HG03432 (cell line): ENCODE data around the gene SLU7.

ENCODE experiments used
- ATAC-seq: cut with Tn5 transposase; IDR thresholded peaks from one replicate; pipeline ENCODE4 v1.9.1; 2021; ENCODE audit warnings: mild to moderate bottlenecking, moderate library complexity; ENCODE audit not compliant: unreplicated experiment

Gene SLU7

DNA sequence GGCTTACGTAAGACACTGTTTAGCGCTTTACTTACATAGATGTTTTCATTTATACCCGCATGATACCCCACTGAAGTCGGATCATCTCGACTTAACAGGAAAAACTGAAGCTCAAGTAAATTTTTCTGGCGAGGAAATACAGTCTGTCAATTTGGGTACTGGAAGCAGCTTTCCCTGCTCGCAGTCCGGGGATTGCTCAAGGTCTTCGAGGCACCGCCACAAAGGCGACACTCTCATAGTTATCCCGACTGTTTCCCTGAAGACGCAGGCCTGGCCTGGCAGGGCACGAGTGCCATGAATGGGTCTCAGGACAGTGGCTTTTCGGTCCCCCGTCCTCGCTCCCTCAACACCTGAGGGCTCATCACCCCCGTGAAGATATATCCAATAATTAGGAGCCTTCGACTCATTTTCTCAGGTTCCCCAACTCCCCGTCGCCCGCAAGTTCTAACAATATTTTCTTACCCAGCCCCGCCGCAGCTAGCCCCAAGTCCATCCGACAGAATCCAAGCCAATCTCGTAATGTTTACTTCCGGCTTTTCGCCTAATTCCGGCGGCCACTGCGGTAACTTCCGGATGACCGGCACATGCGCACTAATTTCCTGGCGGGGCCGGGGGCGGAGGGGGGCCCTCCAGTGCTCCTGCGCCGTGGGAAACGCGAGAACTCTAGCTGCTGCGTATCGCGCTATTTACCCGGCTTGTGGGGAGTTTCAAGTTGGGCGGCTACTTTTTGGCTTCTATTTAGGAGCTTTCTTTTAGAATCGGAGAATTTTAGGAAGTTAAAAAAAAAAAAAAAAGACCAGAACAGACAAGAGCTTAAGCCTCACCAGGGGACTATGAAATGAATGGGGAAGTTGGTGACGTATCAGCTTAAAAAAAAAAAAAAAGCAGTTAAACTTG, at the start of gene SLU7:
Gene SLU7, minus strand, starts transcription at position 521 of the 897 bp plus-strand sequence. CDS start 3,787 bp downstream, outside the sequence.
- ATAC-seq: peak; percentile 74

GRCh38 chr5:160468363-160468975, 49.6 kb upstream of the SLU7 start:
- ATAC-seq: no peak

DNA sequence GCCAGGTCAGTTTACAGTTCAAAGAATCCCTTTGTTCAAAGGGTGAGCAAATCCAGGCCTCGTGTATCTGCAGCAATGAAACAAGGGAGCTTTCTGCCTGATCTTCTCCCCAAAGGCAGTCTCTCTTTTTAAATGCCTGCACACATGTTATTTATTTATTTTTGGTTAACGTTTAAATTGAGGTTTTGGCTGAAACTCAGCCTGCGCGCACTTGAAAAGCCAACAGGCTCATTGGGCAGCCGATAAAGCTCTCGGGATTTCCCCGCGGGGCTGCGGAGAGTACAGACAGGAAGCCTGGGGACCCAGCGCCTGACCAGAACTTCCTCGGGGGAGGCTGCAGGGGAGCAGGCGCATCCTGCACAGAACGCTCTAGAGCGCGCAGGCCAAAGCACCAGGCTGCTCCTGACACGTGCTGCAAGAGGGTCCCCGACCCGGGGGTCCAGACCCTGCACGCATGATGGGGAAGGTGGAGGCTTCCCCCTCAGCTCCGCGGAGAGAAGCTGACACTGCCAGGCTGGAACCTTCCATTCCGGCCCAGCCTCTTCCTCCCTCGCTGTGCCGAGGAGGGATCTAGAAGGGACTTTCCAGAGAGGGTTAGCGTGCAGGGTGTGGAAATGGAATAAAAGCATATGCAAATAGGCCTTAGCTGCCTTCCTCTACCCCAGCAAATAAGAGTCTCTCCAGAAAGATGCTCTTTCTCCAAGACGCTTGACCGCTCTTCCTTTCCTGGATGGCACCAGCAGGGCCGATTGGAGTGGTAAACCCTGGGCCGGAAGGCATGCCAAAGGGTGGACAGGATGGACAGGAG, 48.9 kb upstream of the SLU7 start:
- peak; percentile 91 for ATAC-seq

GRCh38 chr5:160466889-160467554, 48.1 kb upstream of the SLU7 start:
- no peak for ATAC-seq

DNA sequence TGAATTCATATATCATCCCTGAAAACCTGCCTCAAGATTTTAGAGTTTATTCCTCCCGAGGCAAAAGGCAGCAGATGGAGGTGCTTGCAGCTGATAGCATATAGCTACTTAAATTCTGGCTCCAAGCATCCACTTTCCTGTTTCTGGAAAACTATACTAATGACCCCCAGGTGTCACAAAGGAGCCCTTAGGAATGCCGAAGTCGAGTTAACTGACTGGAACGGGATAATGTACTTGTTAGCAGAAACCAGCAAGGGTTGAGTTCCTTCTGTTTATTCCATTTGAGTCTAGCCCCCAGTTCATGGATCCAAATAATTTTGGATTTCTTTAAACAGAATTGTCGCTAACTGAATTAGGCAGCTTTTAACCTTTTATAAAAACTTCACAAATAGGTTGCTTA, 47.2 kb upstream of the SLU7 start:
- ATAC-seq: no peak

- ATAC-seq: no peak
Observed at GRCh38 chr5:160464466-160464797, 45.6 kb upstream of the SLU7 start.

DNA sequence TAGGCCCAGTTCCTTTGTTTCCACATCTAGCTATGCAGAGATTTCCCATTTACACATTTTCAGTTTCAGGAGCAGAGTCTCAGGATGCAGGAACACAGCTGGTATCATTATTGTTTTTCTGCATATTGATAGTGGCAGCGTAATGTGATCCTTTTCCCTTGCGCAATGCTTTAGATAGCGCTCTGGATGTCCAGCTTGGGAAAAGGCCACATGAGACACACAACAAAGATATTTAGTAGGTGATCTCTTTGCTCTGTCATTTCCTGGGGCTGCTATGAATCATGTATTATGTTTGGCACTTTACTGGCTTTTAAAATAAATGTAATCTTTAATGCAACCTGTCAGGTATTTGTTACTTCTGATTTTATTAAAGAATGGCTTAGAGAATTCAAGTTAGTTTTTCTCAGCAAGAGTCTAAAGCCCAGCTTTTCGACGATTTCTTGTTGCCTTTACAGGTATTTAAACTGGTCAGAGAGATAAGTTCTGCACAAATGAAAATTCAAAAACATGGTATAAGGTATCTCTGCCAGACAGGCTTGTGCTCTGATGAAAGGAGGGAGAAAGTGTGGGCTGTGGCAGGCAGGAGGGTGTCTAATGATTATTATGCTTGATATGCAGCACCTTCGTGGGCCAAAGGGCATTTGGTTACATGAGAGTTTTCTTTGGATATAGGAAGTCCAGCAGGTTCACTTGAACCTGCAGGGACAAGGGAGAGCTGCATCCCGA, 45.0 kb upstream of the SLU7 start:
- ATAC-seq: no peak

DNA sequence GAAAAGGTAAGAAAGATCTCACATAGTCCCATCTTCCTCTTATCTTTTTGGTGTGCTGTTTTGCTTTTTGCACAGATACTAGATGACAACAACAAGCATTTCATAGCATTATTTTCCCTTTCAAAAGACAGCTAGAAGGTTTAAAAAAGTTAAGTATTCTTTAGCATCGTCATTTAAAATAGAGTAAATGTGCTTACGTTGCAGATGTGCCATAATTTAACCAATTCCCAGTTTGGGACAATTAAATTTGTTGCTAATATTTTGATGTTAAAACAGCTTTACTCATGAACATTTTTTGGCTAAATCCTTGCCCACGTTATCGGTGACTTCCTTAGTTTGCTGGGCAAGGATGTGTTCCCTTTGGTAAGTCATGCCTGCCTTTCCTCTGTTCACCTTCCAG, 44.3 kb upstream of the SLU7 start:
- no peak for ATAC-seq

DNA sequence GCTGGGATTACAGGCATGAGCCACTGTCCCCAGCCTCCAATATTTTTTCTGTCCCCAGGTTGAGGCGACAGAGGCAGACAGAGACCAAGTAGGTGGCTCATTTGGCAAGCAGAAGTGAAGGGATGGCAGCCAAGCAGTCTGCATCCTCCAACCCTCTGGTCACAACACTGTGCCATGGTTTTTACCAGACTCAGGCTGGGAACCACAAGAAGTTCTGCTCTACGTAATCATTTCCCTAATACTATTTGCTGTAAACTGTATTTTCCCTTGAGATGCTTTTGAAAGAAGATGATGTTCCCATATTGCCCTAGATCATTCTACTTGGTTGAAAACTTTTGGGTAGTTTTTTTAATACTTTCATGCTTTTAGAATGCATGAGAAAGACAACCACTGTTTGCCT, 43.3 kb upstream of the SLU7 start:
- ATAC-seq: peak; percentile 32

GRCh38 chr5:160461378-160461777, 42.5 kb upstream of the SLU7 start:
- ATAC-seq: no peak

DNA sequence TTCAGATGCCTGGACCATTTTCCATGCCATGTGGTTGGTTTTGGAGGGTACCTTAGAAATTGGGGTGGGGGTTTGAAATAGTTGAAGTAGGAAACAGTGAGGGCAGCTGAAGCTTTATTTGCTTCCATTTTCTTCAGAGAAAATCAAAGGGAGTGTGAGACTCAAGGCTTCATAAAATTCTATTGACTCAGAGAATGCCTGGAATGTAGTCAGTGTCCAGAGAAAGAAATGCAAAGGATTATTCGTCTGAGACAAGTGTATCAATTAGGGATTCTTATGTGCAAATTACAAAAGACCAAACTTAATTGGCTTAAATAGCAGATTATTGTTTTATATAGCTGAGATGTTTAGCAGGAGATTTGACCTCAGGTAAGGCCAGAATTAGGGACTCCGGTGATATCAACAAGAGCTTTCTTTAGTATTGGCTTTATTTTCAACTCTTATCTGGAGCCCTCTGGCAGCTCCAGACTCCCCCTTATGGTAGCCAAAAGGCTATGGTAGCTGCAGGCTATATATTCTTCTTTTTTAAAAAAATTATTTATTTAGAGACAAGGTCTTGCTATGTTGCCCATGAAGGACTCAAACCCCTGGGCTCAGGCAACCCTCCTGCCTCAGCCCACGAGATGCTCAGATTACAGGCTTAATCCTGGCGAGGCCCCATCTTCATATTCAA, 41.6 kb upstream of the SLU7 start:
- ATAC-seq: no peak

DNA sequence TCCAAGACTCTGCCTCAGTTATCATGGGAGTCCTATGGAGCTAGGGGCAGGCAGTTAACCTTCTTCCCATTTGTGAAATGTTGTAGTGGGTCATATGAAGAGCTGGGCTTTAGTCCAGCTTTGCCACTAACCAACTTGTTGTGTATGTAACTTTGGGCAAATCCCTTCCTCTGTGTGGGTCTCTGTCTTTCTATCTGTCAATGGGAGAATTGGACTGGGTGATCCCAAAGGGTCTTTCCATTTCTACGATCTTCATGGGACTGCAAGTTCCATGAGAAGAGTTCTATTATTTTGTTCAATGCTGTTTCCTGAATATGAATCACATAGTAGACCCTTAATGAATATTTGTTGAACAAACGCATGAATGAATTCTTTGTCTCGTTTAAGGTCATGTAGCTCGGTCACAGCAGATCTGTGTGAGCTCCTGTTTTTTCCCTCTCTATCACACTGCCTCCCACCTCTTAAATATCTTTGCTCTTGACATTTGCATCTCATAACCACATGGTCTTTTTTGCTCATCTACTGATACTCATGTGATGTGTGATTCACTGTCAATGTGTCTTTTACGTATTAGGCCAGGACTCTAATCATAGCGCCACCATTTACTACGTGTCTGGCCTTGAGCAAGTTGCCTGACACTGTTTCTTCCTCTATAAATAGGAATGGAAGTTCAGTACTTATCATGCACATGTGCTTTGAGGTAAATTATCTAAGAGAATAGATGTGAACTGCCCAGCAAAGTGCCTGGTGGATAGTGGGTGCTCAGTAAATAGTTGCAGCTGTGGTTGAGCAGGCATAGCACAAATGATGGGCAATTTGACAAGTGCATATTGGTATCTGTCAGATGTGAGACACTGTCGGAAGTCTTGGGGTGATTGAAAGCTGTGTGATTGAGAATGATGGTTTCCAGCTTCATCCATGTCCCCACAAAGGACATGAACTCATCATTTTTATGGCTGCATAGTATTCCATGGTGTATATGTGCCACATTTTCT, 40.2 kb upstream of the SLU7 start:
- peak; percentile 83 for ATAC-seq

- no peak for ATAC-seq
Observed at GRCh38 chr5:160457252-160457651, 38.4 kb upstream of the SLU7 start.

DNA sequence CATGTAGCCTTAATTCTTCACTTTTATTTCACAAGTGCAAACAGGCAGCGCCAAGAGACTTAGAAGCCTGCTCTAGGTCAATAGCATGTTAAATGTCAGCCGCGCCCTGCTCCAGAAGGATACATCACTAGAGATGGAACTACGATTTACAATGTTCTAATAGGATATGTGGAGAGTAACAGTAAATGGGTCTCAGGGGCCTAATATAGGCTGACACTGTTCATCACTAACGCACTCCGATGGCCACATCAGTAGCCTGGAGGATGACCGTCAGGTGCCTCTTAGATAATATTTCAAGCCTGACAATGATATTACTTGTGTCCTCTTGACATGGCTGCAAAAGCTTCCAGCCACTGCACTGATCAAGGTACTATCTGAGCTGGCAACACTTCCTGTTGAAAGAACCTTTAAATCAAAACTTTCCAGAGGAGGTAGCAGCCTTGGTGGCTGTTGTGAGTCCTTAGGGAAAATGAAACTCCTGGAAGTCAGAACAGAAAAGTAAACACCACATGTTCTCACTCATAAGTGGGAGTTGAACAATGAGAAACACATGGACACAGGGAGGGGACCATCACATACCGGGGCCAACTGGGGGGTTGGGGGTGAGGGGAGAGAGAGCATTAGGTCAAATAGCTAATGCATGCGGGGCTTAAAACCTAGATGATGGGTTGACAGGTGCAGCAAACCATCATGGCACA, 37.7 kb upstream of the SLU7 start:
- ATAC-seq: no peak

DNA sequence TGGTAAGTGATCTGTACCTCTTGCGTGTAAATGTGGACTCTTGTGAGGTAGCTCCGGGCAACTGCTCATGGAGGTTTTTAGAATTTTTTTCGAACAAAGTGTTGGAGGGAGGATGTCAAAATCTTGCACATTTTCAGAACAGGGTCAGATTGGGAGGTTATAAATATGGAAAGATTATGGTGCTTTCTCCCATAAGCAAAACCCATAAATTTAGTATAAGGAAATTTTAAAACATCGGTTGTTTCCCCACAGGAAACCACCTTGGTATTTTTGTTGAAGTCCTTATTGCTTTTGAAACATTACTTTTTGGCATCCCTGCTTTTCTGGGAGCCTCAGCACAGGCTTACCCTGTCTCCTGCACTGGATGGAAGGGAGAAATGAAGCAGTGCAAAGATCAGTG, 36.7 kb upstream of the SLU7 start:
- ATAC-seq: no peak

GRCh38 chr5:160453751-160454150, 34.9 kb upstream of the SLU7 start:
- ATAC-seq: no peak

GRCh38 chr5:160452795-160453194, 33.9 kb upstream of the SLU7 start:
- ATAC-seq: no peak

- no peak for ATAC-seq
Observed at GRCh38 chr5:160452036-160452435, 33.2 kb upstream of the SLU7 start.
